ENCODE results near the gene ATAD3C.

DNA sequence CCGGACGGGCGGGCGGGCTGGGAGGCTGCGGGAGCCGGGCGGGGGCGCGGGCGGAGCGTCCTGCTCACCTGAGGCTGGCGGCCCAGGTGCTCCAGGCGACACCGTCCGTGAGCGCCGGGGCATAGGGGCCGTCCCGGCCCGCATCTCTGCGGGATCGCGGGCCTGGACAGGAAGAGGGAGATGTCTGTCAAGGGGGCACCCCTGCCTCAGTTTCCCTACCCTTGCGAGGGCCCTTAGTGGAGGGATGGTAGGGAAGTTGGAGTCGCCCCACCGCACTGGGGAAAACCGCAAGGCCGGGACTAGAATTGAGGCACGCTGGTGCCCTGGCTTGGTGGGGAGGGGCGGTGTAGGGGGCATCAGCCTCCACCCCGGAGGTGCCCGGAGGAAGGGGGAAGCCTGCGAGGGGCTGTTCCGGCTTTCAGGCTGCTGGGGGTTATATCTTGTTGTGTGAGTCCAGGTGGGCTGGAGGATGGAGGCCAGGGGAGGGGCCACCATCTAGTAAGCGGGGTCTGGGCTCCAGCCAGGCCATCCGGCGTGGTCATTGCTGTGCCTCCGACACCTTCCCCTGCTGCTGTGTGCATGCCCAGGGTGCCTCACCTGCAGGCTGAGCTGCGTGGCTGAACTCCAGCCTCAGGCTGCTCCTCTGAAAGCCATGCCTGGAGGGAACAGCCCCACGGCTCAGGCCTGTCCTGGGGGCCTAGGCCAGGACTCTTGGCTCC lies 13.4 kb upstream of the ATAD3C start:
- TF ChIP-seq, protein P1, sequence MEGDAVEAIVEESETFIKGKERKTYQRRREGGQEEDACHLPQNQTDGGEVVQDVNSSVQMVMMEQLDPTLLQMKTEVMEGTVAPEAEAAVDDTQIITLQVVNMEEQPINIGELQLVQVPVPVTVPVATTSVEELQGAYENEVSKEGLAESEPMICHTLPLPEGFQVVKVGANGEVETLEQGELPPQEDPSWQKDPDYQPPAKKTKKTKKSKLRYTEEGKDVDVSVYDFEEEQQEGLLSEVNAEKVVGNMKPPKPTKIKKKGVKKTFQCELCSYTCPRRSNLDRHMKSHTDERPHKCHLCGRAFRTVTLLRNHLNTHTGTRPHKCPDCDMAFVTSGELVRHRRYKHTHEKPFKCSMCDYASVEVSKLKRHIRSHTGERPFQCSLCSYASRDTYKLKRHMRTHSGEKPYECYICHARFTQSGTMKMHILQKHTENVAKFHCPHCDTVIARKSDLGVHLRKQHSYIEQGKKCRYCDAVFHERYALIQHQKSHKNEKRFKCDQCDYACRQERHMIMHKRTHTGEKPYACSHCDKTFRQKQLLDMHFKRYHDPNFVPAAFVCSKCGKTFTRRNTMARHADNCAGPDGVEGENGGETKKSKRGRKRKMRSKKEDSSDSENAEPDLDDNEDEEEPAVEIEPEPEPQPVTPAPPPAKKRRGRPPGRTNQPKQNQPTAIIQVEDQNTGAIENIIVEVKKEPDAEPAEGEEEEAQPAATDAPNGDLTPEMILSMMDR (IDR thresholded peaks at IDR 0.05; ENCODE audit: low read depth, low read length): no peak
- no peak for TF ChIP-seq POLR2A (IDR thresholded peaks at IDR 0.05; ENCODE audit: extremely low read depth, insufficient read length)
